GM12873 (cell line): ENCODE measurements around the gene SUSD2.

Experiments used
- CTCF ChIP-seq: IDR thresholded peaks from 2 replicates; pipeline ENCODE4 v1.5.1; 2012; ENCODE audit warnings: low read depth, mild to moderate bottlenecking, moderate library complexity, low read length, control low read depth; ENCODE audit not compliant: insufficient read depth; ENCODE audit errors: missing control alignments

SUSD2 gene

GRCh38 chr22:24177045-24177444, 4.2 kb upstream of the SUSD2 start:
- TF ChIP-seq CTCF, result no peak

GRCh38 chr22:24177456-24177855, 3.8 kb upstream of the SUSD2 start:
- no peak for TF ChIP-seq CTCF

GRCh38 chr22:24178021-24178431, 3.3 kb upstream of the SUSD2 start:
- TF ChIP-seq CTCF, result no peak

GRCh38 chr22:24178502-24179440, 2.5 kb upstream of the SUSD2 start:
- TF ChIP-seq CTCF, result peak; percentile 48

GRCh38 chr22:24179478-24180210, 1.6 kb upstream of the SUSD2 start:
- no peak for TF ChIP-seq CTCF

GRCh38 chr22:24180316-24181087, 785 bp upstream of the SUSD2 start:
- no peak for TF ChIP-seq CTCF
